Urinary bladder (tissue), 4 donors: ENCODE measurements around the gene BAD. TPM values are rescaled to one million over a fixed set of nuclear protein-coding genes. Genes with fewer than 3 reads are reported as not detected.

Source experiments
- DNase-seq: peaks from one replicate; pipeline ENCODE4 v3.0.0-alpha.2; 2015; ENCODE audit errors: extremely low spot score
- H3K27ac ChIP-seq: one replicate; pipeline ENCODE4 v1.5.1; 2013; ENCODE audit warnings: low read depth, mild to moderate bottlenecking, moderate library complexity
- H3K36me3 ChIP-seq: one replicate; pipeline ENCODE4 v1.6.1; 2013; ENCODE audit warnings: mild to moderate bottlenecking, moderate library complexity; ENCODE audit not compliant: insufficient read depth
- H3K4me1 ChIP-seq: one replicate; pipeline ENCODE4 v1.6.1; 2013; ENCODE audit warnings: mild to moderate bottlenecking, moderate library complexity; ENCODE audit not compliant: insufficient read depth
- H3K4me3 ChIP-seq: one replicate; pipeline ENCODE4 v1.5.1; 2013; ENCODE audit warnings: low read depth, low read length
- WGBS: extraction: QIAGEN DNeasy Blood & Tissue Kit; methylation state at CpG from one replicate; pipeline ENCODE4 v1.1.7; 2013; 5-methylcytosine and 5-hydroxymethylcytosine counted together
- polyA plus RNA-seq: library from polyadenylated mRNA; stranded (reverse); fragments of 200-250 nt; gene quantifications from one replicate; pipeline ENCODE4 v1.2.3, GENCODE V29; 2013
- total RNA-seq: library from RNA; depleted of rRNA; stranded (reverse); fragments of >200 nt; gene quantifications from one replicate; pipeline ENCODE4 v1.2.3, GENCODE V29; 2014
- donor health status: healthy with polysubstance abuse.
- donor health status: healthy.

The BAD gene
- total and polyA plus RNA-seq, 2 donors: 34.2 to 111 TPM

DNA sequence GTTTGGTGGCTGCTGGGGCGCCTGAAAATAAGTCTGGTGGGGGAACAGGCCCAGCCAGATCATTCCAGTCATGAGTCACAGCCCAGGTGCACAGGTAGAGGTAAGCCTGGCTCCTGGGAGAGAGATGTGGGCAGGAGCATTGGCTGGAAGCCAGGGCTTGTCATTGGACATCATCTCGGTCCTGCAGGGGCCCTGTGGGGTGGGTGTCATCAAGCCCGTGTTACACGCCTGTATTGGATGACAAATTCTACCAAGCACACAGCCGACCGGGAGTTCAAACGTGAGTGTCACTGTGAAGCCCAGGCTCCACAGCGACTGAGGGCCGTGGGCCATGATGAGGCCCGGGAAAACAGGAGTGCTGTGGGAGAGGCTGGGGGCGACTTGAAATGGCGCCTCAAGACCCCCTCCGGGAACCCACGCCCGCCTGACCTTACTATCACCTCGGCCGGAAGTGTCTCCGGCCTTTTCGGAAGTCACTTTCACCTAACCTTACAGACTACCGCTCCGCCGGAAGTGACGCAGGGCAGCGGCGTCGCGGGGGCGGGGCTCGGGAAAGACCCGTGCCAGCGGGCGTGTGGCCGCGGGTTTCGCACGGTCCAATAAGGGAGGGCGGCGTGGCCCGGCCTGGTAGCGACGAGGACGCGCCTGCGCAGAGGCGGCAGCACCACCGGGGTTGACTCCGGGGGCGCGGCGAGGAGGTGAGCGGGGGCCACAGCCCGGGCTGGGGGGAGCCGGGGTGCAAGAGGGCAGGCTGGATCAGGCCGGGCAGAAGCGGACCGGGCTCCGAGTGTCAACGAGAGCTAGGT is 43.8 kb downstream of the BAD start, which contains the start of gene FKBP2:
FKBP2 (plus strand) TSS at position 661 of the 806 bp plus-strand sequence. CDS start 1,293 bp downstream, outside the sequence.
- peak; percentile 88 for DNase-seq
- 1% methylated on average over 58 of the region's 58 CpGs for WGBS
- Histone ChIP-seq H3K36me3 (no peaks in the 10 kb centered on the region), H3K4me1 (no peaks in the 10 kb centered on the region), H3K27ac (peak within 1 kb of the TSS; percentile 99), H3K4me3 (peak within 1 kb of the TSS; percentile 81)

DNA sequence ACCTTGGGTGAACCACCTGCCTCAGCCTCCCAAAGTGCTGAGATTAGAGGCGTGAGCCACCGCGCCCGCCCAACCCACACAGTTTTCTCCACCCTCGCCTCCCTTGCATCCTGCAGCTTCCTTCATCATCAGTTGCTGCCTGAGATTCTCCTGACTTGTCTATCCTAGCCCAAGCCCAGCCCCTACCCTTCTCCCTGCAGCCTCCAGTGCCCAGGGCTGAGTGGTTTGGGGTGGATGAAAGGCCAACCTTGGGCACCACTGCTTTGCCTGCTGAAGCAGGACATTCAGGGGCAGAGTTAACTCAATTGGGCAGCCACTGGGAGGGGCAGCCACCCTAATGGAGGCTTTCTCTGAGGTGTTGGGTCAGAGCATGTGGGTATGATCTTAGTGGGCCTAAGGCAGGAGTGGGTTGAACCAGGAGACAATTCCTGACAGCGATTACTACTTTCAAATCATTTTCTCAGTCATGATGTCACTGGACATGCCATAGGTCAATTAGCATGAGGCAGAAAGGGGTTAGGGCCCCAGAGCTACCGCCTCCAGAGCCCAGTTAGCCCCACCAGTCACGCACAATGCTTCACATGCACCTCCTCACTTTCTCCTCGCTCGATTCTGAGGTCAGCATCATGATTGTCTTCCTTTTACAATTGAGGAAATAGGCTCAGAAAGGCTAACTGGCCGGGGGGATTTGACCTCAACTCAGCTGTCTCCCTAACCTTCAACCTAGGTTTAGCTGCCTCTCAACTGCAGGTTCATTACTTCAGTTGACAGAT is 44.6 kb downstream of the BAD start:
- DNase-seq: no peak
- Histone ChIP-seq H3K4me3 (no peak overlapping the region), H3K27ac (peak overlapping the region; percentile 99), H3K4me1 (no peaks in the 10 kb centered on the region), H3K36me3 (no peaks in the 10 kb centered on the region)
- 86% methylated on average over 11 of the region's 11 CpGs for WGBS

DNA sequence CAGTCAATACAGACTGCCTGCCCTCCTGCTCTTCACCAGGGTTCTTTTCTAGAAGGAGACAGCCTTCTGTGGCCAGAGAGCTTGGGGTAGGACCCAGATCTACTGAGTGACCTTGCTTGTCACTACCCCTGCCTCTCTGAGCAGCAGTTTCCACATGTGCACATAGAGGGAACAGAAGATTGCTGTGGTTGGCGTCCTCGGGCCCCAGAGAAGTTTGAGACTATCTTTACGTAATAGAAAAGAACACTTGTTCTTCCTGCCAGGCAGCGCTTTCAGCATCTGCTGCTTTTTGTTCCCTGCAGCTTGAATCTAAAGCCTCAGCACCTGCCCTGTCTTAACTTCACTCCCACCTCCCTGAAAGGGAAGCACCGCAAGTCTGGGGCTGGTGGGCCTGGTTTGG is 45.5 kb downstream of the BAD start:
- no peak for DNase-seq
- no peak overlapping the region for H3K4me3 ChIP-seq
- WGBS: 90% methylated on average over 5 of the region's 5 CpGs
- H3K4me1 ChIP-seq: no peaks in the 10 kb centered on the region
- no peaks in the 10 kb centered on the region for H3K36me3 ChIP-seq
- no peak overlapping the region for H3K27ac ChIP-seq

DNA sequence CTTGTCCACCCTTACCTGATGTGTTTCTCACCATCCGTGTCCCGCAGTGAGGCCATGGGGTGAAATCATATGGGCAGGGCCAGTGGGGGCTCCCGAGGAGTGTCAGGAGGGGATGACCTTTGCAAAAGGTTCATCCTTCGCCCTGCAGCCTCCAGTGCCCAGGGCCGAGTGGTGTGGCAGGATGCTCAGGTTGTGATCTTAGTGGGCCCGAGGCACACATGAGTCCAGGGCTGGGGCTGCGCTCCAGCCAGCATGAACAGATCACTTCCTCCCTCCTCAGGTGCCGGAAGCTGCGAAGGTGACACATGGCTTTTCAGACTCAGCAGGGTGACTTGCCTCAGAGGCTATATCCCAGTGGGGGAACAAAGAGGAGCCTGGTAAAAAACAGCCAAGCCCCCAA is 46.4 kb downstream of the BAD start:
- Histone ChIP-seq H3K4me3 (no peak overlapping the region), H3K36me3 (no peaks in the 10 kb centered on the region), H3K4me1 (no peaks in the 10 kb centered on the region), H3K27ac (peak overlapping the region; percentile 3)
- WGBS: 88% methylated on average over 9 of the region's 9 CpGs
- no peak for DNase-seq

DNA sequence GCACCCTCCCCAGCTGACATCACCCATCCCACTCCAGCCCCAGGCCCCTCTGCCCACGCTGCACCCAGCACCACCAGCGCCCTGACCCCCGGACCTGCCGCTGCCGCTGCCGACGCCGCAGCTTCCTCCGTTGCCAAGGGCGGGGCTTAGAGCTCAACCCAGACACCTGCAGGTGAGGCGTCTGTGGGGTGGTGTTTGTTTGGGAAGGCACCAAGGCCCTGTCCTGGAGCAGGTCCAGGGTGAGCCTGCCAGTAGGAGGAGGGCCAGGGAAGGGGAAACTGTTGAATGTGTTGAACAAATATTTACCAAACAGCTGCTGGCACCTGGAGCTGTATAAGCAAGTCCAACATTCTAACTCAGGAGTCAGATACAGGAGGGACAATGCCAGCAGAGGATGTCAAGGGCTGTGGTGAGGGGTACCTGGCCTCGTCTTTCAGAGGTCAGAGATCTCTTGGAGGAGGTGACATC is 46.9 kb downstream of the BAD start:
- WGBS: 69% methylated on average over 12 of the region's 12 CpGs
- no peak for DNase-seq
- Histone ChIP-seq H3K36me3 (no peaks in the 10 kb centered on the region), H3K27ac (peak overlapping the region; percentile 3), H3K4me3 (no peak overlapping the region), H3K4me1 (no peaks in the 10 kb centered on the region)

DNA sequence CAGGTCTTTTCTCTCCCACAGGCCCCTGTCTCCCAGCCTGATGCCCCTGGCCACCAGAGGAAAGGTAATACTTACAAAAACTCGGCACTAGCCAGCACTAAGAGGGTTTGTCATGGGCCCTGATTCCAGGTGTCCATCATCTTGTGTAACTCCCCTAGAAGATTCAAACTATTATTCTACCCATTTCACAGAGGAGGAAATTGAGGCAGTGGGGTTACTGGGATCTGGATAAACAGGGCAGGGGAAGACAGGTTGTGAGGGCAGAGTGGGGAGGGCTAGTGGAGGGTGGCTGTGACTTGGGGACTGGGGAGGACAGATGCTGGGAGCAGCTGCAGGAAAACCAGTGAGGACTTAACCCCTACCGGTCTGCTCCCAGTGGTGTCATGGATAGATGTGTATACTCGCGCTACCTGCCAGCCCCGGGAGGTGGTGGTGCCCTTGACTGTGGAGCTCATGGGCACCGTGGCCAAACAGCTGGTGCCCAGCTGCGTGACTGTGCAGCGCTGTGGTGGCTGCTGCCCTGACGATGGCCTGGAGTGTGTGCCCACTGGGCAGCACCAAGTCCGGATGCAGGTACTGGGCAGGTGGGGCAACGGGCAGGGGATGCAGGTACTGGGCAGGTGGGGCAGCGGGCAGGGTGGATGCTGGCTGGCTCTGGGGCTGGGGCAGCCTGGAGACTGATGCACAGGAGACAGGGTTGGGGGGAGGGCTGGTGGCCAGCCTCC is 48.9 kb downstream of the BAD start:
- H3K4me3 ChIP-seq: peak overlapping the region; percentile 86
- 87% methylated on average over 12 of the region's 12 CpGs for WGBS
- no peak for DNase-seq
- H3K27ac ChIP-seq: no peak overlapping the region
- no peaks in the 10 kb centered on the region for H3K36me3 ChIP-seq
- H3K4me1 ChIP-seq: no peaks in the 10 kb centered on the region

DNA sequence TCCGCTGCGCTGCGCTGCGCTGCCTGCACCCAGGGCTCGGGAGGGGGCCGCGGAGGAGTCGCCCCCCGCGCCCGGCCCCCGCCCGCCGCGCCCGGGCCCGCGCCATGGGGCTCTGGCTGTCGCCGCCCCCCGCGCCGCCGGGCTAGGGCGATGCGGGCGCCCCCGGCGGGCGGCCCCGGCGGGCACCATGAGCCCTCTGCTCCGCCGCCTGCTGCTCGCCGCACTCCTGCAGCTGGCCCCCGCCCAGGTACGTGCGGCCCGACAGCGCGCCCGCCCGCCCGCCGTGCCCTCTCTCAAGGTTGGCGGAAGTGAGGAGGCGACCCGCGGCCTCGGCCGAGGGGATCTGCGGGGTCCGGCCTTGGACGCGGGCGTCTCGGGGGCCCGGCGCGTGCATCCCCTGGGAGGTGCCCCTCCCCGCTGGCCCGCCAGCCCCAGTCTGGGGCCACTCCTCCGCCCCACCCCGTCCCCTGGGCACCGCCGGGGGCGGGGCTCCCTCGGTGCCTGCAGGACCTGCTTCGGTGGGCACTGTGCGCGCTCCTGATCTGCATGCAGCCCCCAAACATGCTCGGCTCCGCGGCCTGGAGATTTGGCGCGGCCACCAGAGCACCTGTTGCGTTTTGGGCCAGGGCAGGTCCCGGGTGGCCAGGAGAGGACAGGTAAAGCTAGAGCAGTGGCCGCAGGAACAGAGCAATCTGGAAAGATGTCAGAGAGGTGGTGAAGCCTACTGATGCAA is 49.7 kb downstream of the BAD start:
- DNase-seq: no peak
- WGBS: 2% methylated on average over 80 of the region's 80 CpGs
- Histone ChIP-seq H3K36me3 (no peaks in the 10 kb centered on the region), H3K27ac (peak overlapping the region; percentile 69), H3K4me3 (peak overlapping the region; percentile 86), H3K4me1 (no peaks in the 10 kb centered on the region)

DNA sequence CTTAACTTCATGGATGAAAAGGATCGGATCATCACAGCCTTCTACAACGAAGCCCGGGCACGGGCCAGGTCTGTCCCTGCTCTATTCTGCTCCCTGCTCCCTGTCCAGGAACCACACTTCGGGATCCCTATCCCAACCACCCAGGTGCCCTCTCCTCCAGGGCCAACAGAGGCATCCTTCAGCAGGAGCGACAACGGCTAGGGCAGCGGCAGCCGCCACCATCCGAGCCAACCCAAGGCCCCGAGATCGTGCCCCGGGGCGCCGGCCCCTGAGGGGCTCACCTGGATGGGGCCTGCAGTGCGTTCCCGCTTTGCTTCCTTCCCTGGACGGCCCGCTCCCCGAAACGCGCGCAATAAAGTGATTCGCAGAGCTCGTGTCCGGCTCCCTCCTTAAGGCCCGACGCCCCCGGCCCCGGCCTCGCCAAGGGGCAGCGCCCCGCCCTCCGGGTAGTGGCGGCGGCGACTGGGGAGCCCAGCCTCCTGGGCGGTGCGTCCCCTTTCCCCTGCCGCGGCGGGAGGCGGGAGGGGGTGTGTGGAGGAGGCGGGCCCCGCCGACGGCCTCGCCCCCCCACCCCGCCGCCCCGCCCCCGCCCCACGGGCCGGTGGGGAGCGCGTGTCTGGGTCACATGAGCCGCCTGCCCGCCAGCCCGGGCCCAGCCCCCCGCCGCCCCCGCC is 50.4 kb downstream of the BAD start, which contains the start of gene VEGFB:
VEGFB (plus strand) TSS at position 672 of the 674 bp plus-strand sequence. CDS start 250 bp downstream, outside the sequence.
- WGBS: 2% methylated on average over 56 of the region's 62 CpGs
- no peaks in the 10 kb centered on the region for H3K36me3 ChIP-seq
- H3K27ac ChIP-seq: peak within 1 kb of the TSS; percentile 69
- DNase-seq: no peak
- H3K4me1 ChIP-seq: no peaks in the 10 kb centered on the region
- H3K4me3 ChIP-seq: peak within 1 kb of the TSS; percentile 86

DNA sequence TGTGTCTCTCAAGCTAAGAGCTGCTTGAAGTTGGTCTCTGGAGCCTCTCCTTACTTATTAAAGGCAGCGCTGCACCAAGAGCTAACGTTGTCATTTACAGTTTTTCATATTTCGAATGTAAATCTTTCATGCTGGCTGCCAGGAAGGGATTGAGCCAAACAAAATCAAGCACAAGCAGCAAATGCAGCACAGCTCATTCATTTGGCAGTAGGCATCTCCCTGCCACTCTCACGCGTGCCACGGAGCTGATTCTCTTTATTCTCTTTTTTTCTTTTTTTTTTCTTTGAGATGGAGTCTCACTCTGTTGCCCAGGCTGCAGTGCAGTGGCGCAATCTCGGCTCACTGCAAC is 51.5 kb downstream of the BAD start:
- 89% methylated on average over 8 of the region's 8 CpGs for WGBS
- Histone ChIP-seq H3K4me3 (no peak overlapping the region), H3K27ac (no peak overlapping the region), H3K36me3 (no peaks in the 10 kb centered on the region), H3K4me1 (no peaks in the 10 kb centered on the region)
- no peak for DNase-seq

DNA sequence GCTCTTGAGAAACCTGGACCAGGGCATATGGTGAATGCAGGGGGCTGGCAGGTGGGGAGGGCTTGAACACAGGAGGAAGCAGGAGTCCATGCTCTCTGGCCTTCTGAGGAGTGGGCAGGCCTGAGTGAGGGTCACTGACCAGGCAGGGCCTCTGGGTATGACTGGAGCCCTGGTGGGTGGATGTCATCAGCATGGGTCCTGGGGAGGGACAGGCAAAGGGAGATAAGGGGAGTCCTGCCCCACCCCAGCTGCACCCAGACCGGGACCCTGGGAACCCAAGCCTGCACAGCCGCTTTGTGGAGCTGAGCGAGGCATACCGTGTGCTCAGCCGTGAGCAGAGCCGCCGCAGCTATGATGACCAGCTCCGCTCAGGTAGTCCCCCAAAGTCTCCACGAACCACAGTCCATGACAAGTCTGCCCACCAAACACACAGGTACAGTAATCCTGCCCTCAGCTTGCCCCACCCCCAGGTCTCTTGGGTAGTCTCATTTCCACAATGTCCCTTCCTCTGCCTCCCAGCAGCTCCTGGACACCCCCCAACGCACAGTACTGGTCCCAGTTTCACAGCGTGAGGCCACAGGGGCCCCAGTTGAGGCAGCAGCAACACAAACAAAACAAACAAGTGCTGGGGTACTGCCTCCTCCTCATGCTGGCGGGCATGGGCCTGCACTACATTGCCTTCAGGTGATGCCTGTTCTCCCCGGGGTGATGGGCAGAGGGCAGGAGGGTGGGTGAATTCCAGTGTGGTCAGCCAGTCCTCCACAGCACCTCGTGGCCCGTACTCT is 52.1 kb downstream of the BAD start:
- Histone ChIP-seq H3K4me1 (no peaks in the 10 kb centered on the region), H3K27ac (no peak overlapping the region), H3K4me3 (no peak overlapping the region), H3K36me3 (no peaks in the 10 kb centered on the region)
- 85% methylated on average over 15 of the region's 15 CpGs for WGBS
- no peak for DNase-seq

DNA sequence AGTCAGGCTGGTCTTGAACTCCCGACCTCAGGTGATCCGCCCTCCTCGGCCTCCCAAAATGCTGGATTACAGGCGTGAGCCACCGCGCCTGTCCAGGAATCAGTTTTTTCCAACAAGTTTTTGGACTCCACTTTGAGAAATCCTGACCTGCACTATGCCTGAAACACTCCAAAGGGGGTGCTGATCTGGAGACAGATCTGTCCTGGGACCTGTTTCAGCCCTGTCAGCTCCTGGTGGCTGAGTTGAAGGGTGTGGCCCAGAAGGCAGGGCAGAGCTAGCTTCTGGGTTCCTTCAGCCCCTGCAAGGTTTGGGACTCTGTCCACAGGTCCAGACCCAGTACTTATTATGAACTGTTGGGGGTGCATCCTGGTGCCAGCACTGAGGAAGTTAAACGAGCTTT is 52.9 kb downstream of the BAD start:
- 90% methylated on average over 7 of the region's 7 CpGs for WGBS
- Histone ChIP-seq H3K4me3 (no peak overlapping the region), H3K27ac (no peak overlapping the region), H3K4me1 (no peaks in the 10 kb centered on the region), H3K36me3 (no peaks in the 10 kb centered on the region)
- no peak for DNase-seq

DNA sequence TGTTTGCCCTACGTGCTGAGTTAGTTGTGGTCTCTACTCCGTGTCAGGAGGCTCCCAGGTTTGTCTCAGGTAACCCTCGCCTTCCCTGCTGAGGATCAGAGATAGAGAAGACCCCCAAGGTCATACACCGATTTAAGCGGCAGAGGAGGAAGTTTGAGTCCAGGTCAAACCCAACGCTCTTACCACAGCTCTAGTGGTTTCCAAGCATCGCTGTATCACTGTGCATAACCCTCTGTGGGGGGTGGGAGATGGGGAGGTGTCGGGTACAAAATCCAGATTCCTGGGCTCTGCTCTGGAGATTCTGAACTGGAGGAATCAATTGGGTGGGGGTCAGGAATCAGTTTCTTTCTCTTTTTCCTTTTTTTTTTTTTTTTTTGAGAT is 53.5 kb downstream of the BAD start:
- Histone ChIP-seq H3K4me1 (no peaks in the 10 kb centered on the region), H3K27ac (peak overlapping the region; percentile 91), H3K36me3 (no peaks in the 10 kb centered on the region), H3K4me3 (peak overlapping the region; percentile 63)
- 11% methylated on average over 8 of the region's 8 CpGs for whole genome bisulfite sequencing
- DNase-seq: no peak
